ENCODE data around the gene CCDC188. TPM values are rescaled to one million over a fixed set of nuclear protein-coding genes. Genes with fewer than 3 reads are reported as not detected.
A peak's percentile ranks its signal among the peaks of the same experiment; 100 is the strongest.

CCDC188 gene
- total RNA-seq, 6 donors from 2014 or later: 0.46 to 2.1 (median 1.2) TPM

GRCh38 chr22:20138868-20139267, 12.0 kb downstream of the CCDC188 start:
- Histone ChIP-seq H3K36me3 (peaks cover 0 to 41% (median 21%) of the 10 kb centered on the region in 4 donors), H3K4me1 (peaks cover 26 to 50% (median 34%) of the 10 kb centered on the region in 4 donors), H3K4me3 (no peak overlapping the region), H3K9me3 (no peaks in the 10 kb centered on the region), H3K27ac (no peak overlapping the region), H3K27me3 (no peaks in the 10 kb centered on the region)
- DNase-seq: peak in 1 of 2 donors; percentile 71
- ATAC-seq (ENCODE audit: low FRiP score in 2 of 2): no peak
- no peak for TF ChIP-seq POLR2AphosphoS5 (IDR thresholded peaks at IDR 0.05)
- WGBS, 2 donors: 90 to 96% methylated on average over 6 to 15 of the region's 16 CpGs

- H3K4me3 ChIP-seq: no peak overlapping the region
- no peak for ATAC-seq (ENCODE audit: low FRiP score in 2 of 2)
- TF ChIP-seq POLR2A (IDR thresholded peaks at IDR 0.05) (no peak), EP300 (IDR thresholded peaks at IDR 0.05) (no peak), POLR2AphosphoS5 (IDR thresholded peaks at IDR 0.05) (no peak)
- TF ChIP-seq, protein P1, sequence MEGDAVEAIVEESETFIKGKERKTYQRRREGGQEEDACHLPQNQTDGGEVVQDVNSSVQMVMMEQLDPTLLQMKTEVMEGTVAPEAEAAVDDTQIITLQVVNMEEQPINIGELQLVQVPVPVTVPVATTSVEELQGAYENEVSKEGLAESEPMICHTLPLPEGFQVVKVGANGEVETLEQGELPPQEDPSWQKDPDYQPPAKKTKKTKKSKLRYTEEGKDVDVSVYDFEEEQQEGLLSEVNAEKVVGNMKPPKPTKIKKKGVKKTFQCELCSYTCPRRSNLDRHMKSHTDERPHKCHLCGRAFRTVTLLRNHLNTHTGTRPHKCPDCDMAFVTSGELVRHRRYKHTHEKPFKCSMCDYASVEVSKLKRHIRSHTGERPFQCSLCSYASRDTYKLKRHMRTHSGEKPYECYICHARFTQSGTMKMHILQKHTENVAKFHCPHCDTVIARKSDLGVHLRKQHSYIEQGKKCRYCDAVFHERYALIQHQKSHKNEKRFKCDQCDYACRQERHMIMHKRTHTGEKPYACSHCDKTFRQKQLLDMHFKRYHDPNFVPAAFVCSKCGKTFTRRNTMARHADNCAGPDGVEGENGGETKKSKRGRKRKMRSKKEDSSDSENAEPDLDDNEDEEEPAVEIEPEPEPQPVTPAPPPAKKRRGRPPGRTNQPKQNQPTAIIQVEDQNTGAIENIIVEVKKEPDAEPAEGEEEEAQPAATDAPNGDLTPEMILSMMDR (IDR thresholded peaks at IDR 0.05): no peak
- H3K36me3 ChIP-seq: peaks cover 0 to 36% (median 18%) of the 10 kb centered on the region in 4 donors
- H3K27ac ChIP-seq: no peak overlapping the region
- no peaks in the 10 kb centered on the region for H3K9me3 ChIP-seq
- H3K4me1 ChIP-seq: peaks cover 31 to 55% (median 39%) of the 10 kb centered on the region in 4 donors
- H3K27me3 ChIP-seq: no peaks in the 10 kb centered on the region
- 34 to 46% methylated on average over 4 of the region's 4 CpGs for WGBS, 2 donors
- DNase-seq: no peak
These were observed 12.5 kb downstream of the CCDC188 start for GRCh38 chr22:20138417-20138738.

DNA sequence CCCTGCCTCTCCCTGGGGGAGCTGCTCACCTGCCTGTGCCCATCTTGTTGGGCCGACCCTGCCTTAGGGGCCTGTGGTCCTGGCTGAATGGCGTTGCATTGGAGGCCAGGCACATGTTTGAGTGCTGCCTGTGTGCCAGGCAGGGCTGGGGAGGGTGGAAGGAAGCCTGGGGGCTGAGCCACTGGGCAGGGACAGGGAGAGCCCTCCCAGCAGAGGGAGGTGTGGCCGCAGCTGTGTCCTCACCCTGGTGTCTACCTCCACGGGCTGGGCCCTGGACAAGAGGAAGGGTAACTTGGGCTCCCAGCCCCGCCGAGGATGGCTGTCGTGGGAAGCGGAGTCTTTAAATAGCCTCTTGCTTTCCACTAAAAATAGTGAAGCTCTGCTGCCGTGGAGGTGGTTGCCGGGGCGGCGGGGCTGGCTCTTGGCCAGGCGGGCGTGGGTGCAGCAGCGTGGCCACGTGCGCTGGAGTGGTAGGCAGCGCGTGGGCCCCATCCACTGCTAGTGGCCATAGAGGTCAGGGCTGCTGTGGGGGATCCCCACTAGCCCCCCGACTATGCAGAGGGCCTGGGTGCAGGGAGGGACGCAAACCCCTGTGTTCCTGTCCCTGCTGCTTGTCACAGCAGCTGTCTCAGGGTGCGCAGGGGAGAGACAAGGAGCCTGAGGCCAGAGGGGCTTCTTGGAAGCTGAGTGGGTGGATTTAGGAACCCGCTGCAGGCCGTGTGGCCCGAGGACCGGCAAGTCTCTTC, 13.0 kb downstream of the CCDC188 start:
- TF ChIP-seq POLR2AphosphoS5 (IDR thresholded peaks at IDR 0.05): no peak
- TF ChIP-seq, protein P1 (IDR thresholded peaks at IDR 0.05): no peak
- no peak for TF ChIP-seq POLR2A (IDR thresholded peaks at IDR 0.05)
- TF ChIP-seq EP300 (IDR thresholded peaks at IDR 0.05): no peak
- DNase-seq: peak in 1 of 2 donors; percentile 87
- no peak overlapping the region for H3K27ac ChIP-seq
- 42 to 65% methylated on average over 7 to 26 of the region's 26 CpGs for WGBS, 2 donors
- no peaks in the 10 kb centered on the region for H3K9me3 ChIP-seq
- peaks cover 0 to 31% (median 16%) of the 10 kb centered on the region in 4 donors for H3K36me3 ChIP-seq
- ATAC-seq (ENCODE audit: low FRiP score in 2 of 2): no peak
- H3K27me3 ChIP-seq: no peaks in the 10 kb centered on the region
- peaks cover 36 to 60% (median 44%) of the 10 kb centered on the region in 4 donors for H3K4me1 ChIP-seq
- no peak overlapping the region for H3K4me3 ChIP-seq

- DNase-seq (peak in 1 of 2 donors; percentile 76), ATAC-seq (ENCODE audit: low FRiP score in 2 of 2) (no peak)
- no peaks in the 10 kb centered on the region for H3K9me3 ChIP-seq
- no peak overlapping the region for H3K4me3 ChIP-seq
- peaks cover 41 to 67% (median 51%) of the 10 kb centered on the region in 4 donors for H3K4me1 ChIP-seq
- peaks cover 0 to 25% (median 14%) of the 10 kb centered on the region in 4 donors for H3K36me3 ChIP-seq
- no peak for TF ChIP-seq POLR2AphosphoS5 (IDR thresholded peaks at IDR 0.05)
- no peak for TF ChIP-seq EP300 (IDR thresholded peaks at IDR 0.05)
- TF ChIP-seq, protein P1 (IDR thresholded peaks at IDR 0.05): no peak
- no peak for TF ChIP-seq POLR2A (IDR thresholded peaks at IDR 0.05)
- 87 to 90% methylated on average over 3 to 4 of the region's 13 CpGs for WGBS, 2 donors
- no peak overlapping the region for H3K27ac ChIP-seq
- H3K27me3 ChIP-seq: no peaks in the 10 kb centered on the region
These were observed 13.7 kb downstream of the CCDC188 start for GRCh38 chr22:20137113-20137512.

DNA sequence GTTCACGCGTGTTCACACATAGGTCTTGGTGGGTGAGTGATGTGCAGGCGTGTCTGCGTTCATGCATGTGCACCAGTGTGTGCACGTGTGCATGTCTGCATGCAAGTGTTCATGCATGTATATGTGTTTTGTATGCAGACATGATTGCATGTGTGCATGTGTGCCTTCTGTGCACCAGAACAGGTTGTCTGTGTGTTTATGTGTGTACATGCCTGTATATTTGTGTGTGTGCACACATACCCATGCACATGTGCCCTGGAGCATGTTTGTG, 14.3 kb downstream of the CCDC188 start:
- ATAC-seq (ENCODE audit: low FRiP score in 2 of 2): no peak
- Histone ChIP-seq H3K36me3 (peaks cover 0 to 23% (median 13%) of the 10 kb centered on the region in 4 donors), H3K4me1 (peaks cover 41 to 69% (median 51%) of the 10 kb centered on the region in 4 donors), H3K9me3 (no peaks in the 10 kb centered on the region), H3K27ac (no peak overlapping the region), H3K27me3 (no peaks in the 10 kb centered on the region), H3K4me3 (no peak overlapping the region)
- TF ChIP-seq EP300 (IDR thresholded peaks at IDR 0.05) (no peak), POLR2AphosphoS5 (IDR thresholded peaks at IDR 0.05) (no peak), POLR2A (IDR thresholded peaks at IDR 0.05) (no peak)
- TF ChIP-seq, protein P1 (IDR thresholded peaks at IDR 0.05): no peak
- 95% methylated on average over 5 of the region's 5 CpGs for WGBS, 2 donors
- no peak for DNase-seq
